BJ (cell line): Measurements from ENCODE around the gene PANK3. TPM values are rescaled to one million over a fixed set of nuclear protein-coding genes. Genes with fewer than 3 reads are reported as not detected.

Source experiments
- CTCF ChIA-PET: fragments of 350-600 bp; formaldehyde crosslinking; extraction: SDS; loops from one replicate; lab custom pipeline; 2021; ENCODE audit warnings: antibody characterized with exemption, inconsistent platforms; lab: Yijun Ruan, JAX
- POLR2A ChIA-PET: fragments of 300-600 bp; sonication (Branson Sonifier 250); formaldehyde crosslinking; extraction: SDS; loops from one replicate; lab custom pipeline; 2021; ENCODE audit warnings: antibody characterized with exemption; lab: Charles Lee
- DNase-seq: peaks from one replicate; pipeline ENCODE4 v3.0.0-alpha.2; 2011; ENCODE audit warnings: low read depth
- H3K27me3 ChIP-seq: 2 replicates; pipeline ENCODE4 v1.6.0; 2011; ENCODE audit warnings: low read length; ENCODE audit not compliant: control insufficient read depth, insufficient read depth
- H3K36me3 ChIP-seq: 2 replicates; pipeline ENCODE4 v1.5.1; 2011; ENCODE audit warnings: low read length; ENCODE audit not compliant: control insufficient read depth, insufficient read depth
- H3K4me3 ChIP-seq: 2 replicates; pipeline ENCODE4 v1.5.1; 2011; ENCODE audit warnings: low read depth, mild to moderate bottlenecking, control low read depth, low read length
- CTCF ChIP-seq: IDR thresholded peaks from 2 replicates; pipeline ENCODE4 v1.5.1; 2011; ENCODE audit warnings: low read depth, mild to moderate bottlenecking, control low read depth, inconsistent platforms, low read length, moderate library complexity; ENCODE audit not compliant: insufficient read depth
- polyA plus RNA-seq: library from polyadenylated mRNA; depleted of rRNA; stranded (reverse); fragments of >200 nt; gene quantifications from 2 replicates; pipeline ENCODE4 v1.2.3, GENCODE V29; 2011

PANK3 gene
- polyA plus RNA-seq, 1 experiment, result 5.3 TPM

DNA sequence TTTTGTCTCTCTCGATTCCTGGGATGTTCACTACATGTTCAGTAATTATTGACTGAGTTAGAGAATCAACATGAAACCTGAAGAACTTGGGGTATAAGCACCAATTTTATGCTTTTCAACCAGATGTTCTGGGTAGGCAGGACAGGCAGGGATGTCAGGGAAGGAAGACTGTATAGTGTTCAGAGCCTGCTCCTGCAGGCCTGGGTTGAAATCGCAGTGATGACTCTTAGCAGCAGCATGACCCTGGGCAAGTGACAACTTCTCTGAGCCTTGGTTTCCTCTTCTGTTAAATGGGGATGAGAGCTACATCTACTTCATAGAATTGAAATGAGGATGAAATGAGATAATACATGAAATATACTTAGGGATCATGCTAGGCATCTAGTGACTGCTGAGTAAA is 29.7 kb upstream of the PANK3 start:
- DNase-seq, result no peak
- Histone ChIP-seq H3K27me3 (no peaks in the 10 kb centered on the region), H3K36me3 (no peaks in the 10 kb centered on the region), H3K4me3 (no peak overlapping the region)
- no peak for TF ChIP-seq CTCF
- ChIA-PET CTCF (no interaction called here), POLR2A (no interaction called here)

GRCh38 chr5:168608386-168608785 is 29.2 kb upstream of the PANK3 start:
- no peak for TF ChIP-seq CTCF
- no peaks in the 10 kb centered on the region for H3K36me3 ChIP-seq
- H3K27me3 ChIP-seq, result no peaks in the 10 kb centered on the region
- no peak for DNase-seq
- H3K4me3 ChIP-seq, result no peak overlapping the region
- ChIA-PET POLR2A (no interaction called here), CTCF (no interaction called here)

- CTCF ChIA-PET, result no interaction called here
- DNase-seq, result no peak
- POLR2A ChIA-PET, result no interaction called here
- TF ChIP-seq CTCF, result no peak
- Histone ChIP-seq H3K4me3 (no peak overlapping the region), H3K36me3 (no peaks in the 10 kb centered on the region), H3K27me3 (no peaks in the 10 kb centered on the region)
Observed at GRCh38 chr5:168607946-168608345, 28.8 kb upstream of the PANK3 start.

DNA sequence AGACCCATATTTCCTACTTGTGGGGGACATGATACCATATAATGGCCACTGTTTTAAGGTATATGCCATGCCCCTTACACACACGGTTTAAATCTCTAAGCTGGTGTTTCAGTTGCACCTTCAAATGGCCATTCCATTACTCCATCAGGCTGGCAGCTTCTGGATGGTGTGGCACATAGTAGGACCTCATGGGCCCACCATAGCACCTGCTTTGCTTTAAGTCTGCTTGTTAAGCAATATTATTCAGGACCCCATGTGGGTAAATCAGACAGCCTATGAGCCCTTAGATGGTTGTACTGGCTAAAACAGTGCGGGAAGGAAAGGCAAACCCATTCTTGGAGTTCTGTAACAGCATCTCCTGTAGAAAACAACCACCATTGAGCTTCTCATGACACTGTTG is 27.4 kb upstream of the PANK3 start:
- ChIA-PET CTCF (interaction anchor here (0.9 kb wide), 1 partner anchor 13 kb away, joined by 3 read pairs; no protein-coding TSS in a partner anchor), POLR2A (no interaction called here)
- Histone ChIP-seq H3K27me3 (no peaks in the 10 kb centered on the region), H3K4me3 (no peak overlapping the region), H3K36me3 (no peaks in the 10 kb centered on the region)
- DNase-seq, result no peak
- no peak for TF ChIP-seq CTCF

- DNase-seq, result no peak
- no peaks in the 10 kb centered on the region for H3K36me3 ChIP-seq
- no peak for TF ChIP-seq CTCF
- no peak overlapping the region for H3K4me3 ChIP-seq
- ChIA-PET CTCF (no interaction called here), POLR2A (no interaction called here)
- no peaks in the 10 kb centered on the region for H3K27me3 ChIP-seq
Observed at GRCh38 chr5:168604436-168604835, 25.3 kb upstream of the PANK3 start.
